GM21528 (cell line): ENCODE results near the gene ADARB2.
"Not testable (repeated sequence)": the region's sequence is repeated elsewhere in the genome, so short reads cannot be mapped to it uniquely, and the experiment has no call there.

Experiments used
- ATAC-seq: cut with Tn5 transposase; IDR thresholded peaks from one replicate; pipeline ENCODE4 v1.9.1; 2021; ENCODE audit warnings: mild to moderate bottlenecking, moderate library complexity; ENCODE audit not compliant: unreplicated experiment, low FRiP score

ADARB2 gene

GRCh38 chr10:1255600-1256431 is 481.5 kb downstream of the ADARB2 start:
- no peak for ATAC-seq

DNA sequence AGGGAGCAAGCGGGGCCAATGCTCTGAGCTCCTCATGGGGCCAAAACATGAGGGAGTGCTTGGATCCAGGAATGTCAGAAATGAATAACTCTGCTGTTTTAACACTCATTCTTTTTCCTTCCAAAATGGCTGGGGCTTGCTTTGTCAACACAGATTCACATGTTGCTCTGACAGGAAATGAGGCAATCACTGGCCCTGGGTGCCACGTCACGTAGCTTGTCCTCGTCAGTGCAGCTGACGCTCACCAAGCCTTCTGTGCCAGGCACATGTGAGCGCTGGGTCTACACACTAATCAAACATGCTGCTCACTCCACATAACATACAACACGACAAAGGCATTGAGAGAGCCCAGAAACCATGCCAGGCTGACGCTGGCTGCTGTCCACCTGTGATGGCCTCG is 482.2 kb downstream of the ADARB2 start:
- no peak for ATAC-seq

DNA sequence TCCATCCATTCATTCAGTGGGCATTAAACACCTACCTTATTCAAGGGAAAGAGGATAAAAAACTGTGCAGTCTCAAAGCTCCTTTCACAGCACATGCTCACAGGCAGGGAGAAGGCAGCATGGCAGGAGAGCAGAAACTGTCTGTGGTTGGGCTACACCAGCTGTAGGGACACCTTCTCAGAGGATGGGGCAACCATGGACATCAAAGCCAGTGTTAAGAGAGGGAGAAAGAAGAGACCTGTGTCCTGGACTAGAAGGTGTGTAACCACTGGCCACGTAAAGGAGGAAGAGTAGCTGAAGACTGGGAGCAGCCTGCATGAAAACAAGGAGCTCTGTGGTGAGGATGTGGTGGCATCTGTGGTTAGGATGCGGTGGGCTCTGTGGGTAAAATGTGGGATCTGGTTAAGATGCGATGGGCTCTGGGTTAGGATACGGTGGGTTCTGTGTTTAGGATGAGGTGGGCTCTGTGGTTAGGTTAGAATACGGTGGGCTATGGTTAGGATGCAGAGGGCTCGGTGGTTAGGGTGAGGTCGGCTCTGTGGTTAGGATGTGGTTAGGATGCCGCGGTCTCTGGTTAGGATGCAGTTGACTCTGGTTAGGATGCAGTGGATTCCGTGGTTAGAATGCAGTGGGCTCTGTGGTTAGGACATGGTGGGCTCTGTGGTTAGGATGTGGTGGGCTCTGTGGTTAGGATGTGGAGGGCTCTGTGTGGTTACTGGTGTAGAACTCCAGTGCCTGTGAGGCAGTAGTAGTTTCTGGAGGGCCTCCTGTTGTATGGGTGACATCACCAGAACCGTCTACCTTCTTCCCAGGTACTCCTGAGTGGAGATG is 483.6 kb downstream of the ADARB2 start:
- no peak for ATAC-seq

GRCh38 chr10:1251769-1252168 is 485.6 kb downstream of the ADARB2 start:
- ATAC-seq: no peak

GRCh38 chr10:1249142-1249920 is 488.0 kb downstream of the ADARB2 start:
- no peak for ATAC-seq

DNA sequence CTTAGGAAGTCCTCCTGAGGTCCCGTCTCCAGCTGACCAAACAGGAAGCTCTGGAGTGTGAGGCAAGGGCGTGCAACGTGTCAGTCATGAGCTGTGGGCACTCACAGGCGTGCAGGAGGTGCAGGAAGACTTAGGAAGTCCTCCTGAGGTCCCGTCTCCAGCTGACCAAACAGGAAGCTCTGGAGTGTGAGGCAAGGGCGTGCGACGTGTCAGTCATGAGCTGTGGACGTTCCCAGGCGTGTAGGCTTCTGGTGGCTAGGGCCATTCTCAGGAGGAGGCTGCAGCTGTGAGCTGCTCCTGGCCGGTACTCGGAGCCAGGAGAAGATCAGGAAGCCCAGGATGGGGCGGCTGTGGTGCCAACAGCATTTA is 489.1 kb downstream of the ADARB2 start:
- not testable (repeated sequence) for ATAC-seq

DNA sequence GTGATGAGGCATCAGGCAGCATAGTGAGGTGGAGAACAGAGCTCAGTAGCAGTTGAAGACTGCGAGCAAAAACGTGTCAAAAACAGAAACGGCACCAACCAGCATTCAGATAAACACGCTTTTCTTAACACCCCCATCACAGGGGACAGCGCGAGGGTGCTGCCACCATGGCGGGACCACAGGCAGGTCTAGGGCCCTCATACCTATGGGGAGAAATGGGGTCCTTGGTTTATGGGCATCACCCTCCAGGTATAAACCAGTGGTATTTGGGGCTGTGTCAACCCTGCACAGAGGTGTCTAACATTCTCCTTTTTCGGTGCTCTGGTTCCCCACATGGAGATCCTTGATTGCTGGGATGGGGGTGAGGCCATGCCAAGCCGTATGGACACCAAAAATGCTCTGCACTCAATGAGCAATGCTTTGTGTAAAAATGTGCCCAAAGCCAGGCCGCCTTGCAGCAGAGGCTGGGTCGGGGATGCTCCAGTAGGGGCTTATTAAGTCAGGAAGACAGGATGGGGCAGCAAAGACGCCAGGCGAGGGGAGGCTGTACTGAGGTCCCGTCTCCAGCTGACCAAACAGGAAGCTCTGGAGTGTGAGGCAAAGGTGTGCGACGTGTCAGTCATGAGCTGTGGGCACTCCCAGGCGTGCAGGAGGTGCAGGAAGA is 489.6 kb downstream of the ADARB2 start:
- no peak for ATAC-seq

GRCh38 chr10:1244493-1244892 is 492.8 kb downstream of the ADARB2 start:
- ATAC-seq: no peak

DNA sequence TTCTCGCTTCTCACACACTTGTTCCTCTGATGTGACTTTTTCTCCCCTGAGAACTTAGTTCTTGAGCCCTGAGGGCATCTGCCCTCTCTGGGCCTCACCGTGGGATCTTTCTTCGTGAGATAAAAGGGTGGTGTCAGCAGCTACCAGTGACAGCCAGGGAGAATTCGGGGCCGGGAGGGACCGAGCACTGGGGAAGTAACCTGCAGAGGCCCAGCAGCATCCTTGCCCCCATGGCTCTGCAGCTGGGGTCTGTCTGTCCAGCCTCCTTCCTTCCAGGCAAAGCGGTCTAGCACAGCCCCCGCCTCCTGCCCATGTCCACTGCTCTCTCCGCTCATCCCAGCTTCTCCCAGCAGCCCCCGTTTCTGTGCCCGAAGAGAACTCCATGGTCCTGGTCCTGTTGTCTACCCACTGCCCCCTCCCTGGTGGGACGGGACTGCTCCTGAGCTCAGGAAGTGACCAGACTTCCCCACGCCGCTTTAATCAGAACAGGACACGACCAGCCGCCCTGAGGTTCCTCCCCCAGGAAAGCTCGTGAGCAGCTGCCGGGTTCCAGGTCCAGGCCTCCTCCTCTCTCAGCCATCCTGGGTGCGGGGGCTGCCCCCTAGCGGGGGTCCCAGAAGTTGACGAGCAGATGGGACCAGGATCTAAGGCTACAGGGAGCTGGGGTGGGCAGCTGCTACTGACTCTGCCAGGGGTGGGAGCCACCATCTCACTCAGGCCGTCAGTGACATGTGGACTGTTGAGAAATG is 493.7 kb downstream of the ADARB2 start:
- no peak for ATAC-seq

- ATAC-seq: no peak
Observed at GRCh38 chr10:1242975-1243374, 494.4 kb downstream of the ADARB2 start.

DNA sequence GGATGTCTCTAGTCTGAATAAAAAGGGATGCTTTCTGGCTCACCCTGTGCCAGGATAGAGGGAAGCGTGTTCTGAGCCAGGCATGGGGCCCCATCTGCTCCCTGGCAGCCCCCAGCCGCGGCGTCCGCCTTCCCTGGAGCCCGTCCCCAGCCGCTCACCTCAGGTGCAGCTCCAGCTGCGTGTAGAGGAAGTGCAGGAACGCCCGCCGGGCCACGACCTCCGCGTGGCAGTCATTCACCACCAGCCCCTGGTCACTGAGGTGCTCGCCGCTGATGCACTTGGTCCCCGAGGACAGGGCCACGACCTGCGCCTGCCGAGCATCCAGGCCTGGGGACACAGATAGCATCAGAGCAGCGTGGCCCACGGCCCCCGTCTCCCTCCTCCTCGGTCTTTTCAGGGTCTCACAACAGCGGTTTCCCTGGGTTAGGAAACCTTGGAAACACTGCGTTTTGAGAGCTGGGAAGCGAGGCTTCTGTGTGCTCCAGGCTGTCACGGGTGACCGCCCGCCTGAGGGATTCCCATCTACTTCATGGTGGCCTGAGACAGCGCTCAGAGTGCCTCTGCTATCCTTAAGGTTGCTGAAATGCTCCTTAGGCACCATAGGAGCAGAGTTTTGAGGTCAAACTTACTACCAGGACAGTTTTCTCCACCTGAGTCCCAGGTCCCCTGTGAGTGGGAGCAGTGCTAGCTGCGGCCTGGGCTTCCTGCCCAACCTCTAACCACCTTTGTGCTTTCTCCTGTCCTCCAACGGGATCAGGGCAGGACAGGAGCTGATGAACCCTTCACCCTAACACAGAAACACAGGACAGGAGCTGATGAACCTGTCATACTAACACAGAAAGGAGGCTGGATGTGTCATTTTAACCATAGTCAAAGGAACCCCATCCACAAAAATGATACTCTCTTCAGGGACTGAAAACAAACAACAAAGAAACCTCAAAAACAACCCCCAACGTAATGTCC is 495.1 kb downstream of the ADARB2 start:
- no peak for ATAC-seq

- ATAC-seq: no peak
Observed at GRCh38 chr10:1241322-1241890, 495.9 kb downstream of the ADARB2 start.

GRCh38 chr10:1240341-1240775 is 497.0 kb downstream of the ADARB2 start:
- no peak for ATAC-seq

DNA sequence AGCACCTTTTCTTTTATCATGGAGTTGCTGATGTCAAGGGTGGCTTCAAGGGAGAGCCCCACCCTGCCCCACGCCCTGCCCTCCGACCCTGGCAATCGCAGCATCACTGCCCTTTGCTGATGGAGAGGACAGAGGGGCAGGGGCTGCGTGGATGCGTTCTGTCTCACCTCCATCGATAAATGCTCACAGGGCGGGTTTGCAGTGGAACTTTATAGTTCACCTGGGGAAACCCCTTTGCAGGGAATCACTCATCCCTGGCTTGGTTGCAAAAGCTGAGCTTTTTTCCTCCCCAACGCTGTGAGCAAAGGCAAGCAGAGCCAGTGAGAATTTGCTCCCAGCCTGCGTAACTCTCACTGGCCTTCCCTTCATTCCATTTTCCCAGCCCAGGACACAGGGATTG is 504.3 kb downstream of the ADARB2 start:
- no peak for ATAC-seq

DNA sequence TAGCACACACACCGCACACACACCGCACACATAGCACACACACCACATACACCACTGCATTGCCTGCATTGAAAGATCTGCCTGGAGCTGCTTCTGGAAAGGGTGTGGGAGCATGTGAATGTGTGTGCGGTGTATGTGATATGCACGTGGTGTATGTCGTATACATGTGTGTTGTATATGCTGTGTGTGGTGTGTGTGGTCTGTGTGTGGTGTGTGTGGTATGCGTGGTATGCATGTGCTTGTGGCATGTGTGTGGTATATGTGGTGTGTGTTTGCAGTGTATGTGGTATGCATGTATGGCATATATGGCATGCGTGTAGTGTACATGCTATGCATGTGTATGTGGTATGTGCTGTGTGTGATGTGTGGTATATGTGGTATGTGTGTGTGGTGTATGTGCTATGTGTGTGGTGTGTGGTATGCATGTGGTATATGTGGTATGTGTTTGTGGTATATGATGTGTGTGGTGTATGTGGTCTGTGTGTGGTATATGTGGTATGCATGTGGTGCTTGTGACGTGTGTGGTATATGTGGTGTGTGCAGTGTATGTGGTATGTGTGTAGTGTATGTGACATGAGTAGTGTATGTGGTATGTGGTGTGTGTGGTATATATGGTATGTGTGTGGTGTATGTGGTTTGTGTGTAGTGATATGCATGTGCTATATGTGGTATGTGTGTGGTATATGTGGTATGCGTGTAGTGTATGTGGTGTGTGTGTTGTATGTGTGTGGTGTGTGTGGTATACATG is 505.0 kb downstream of the ADARB2 start:
- ATAC-seq: no peak

GRCh38 chr10:1230592-1231275 is 506.6 kb downstream of the ADARB2 start:
- no peak for ATAC-seq

- no peak for ATAC-seq
Observed at GRCh38 chr10:1230138-1230537, 507.2 kb downstream of the ADARB2 start.
